ENCODE measurements around the gene C10orf53.

C10orf53 gene

GRCh38 chr10:49746626-49747302 is 67.3 kb downstream of the C10orf53 start:
- H3K27me3 ChIP-seq (ENCODE audit: control insufficient read depth, insufficient read depth, low read length) = no peaks in the 10 kb centered on the region
- H3K9me3 ChIP-seq (ENCODE audit: control insufficient read depth, insufficient read depth, low read depth, low read length) = no peaks in the 10 kb centered on the region
- peaks cover 70% of the 10 kb centered on the region for H3K36me3 ChIP-seq (ENCODE audit: control insufficient read depth, insufficient read depth, low read length)
- H3K9ac ChIP-seq (ENCODE audit: low read length) = no peak overlapping the region
- H3K4me1 ChIP-seq (ENCODE audit: control insufficient read depth, insufficient read depth, low read length) = no peaks in the 10 kb centered on the region
- no peak overlapping the region for H3K27ac ChIP-seq (ENCODE audit: low read depth, low read length)
- no peak overlapping the region for H3K4me3 ChIP-seq (ENCODE audit: low read depth, low read length)
